PC-3 (cell line): ENCODE results near the gene ASB17.

Experiments
- EZH2phosphoT487 ChIP-seq: fragments of 300-600 bp; sonication (generic); IDR thresholded peaks from 2 replicates; pipeline ENCODE4 v1.6.1; 2018; ENCODE audit warnings: mild to moderate bottlenecking, antibody characterized with exemption, low read length, borderline replicate concordance
- TF ChIP-seq, protein P1 (sequence below): fragments of 300-600 bp; sonication (generic); conservative IDR thresholded peaks from 2 replicates; pipeline ENCODE4 v1.5.1; 2017; ENCODE audit warnings: antibody characterized with exemption, low read depth, mild to moderate bottlenecking, low read length

DNA sequence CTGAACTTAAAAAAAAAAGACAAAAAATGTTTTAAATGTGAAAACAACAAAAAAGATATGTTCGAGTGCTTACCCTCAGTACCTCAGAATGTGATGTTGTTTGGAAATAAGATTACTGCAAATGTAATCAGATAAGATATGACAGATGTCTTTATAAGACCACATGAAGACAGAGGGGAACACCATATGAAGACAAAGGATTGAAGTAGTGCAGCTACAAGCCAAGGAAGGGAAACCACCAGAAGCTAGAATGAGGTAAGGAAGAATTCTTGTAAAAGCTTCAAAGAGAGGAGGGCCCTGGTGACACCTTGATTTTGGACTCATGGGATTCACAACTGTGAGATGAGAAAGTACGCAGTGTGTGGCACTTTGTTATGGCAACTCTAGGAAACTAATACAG is 15.4 kb downstream of the ASB17 start:
- no peak for TF ChIP-seq EZH2phosphoT487
- TF ChIP-seq, protein P1, sequence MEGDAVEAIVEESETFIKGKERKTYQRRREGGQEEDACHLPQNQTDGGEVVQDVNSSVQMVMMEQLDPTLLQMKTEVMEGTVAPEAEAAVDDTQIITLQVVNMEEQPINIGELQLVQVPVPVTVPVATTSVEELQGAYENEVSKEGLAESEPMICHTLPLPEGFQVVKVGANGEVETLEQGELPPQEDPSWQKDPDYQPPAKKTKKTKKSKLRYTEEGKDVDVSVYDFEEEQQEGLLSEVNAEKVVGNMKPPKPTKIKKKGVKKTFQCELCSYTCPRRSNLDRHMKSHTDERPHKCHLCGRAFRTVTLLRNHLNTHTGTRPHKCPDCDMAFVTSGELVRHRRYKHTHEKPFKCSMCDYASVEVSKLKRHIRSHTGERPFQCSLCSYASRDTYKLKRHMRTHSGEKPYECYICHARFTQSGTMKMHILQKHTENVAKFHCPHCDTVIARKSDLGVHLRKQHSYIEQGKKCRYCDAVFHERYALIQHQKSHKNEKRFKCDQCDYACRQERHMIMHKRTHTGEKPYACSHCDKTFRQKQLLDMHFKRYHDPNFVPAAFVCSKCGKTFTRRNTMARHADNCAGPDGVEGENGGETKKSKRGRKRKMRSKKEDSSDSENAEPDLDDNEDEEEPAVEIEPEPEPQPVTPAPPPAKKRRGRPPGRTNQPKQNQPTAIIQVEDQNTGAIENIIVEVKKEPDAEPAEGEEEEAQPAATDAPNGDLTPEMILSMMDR, result no peak
